HG03342 (cell line): ENCODE results near the gene HACD2.

ENCODE experiments used
- ATAC-seq: cut with Tn5 transposase; IDR thresholded peaks from one replicate; pipeline ENCODE4 v1.9.1; 2021; ENCODE audit warnings: mild to moderate bottlenecking, moderate library complexity; ENCODE audit not compliant: unreplicated experiment

Gene HACD2

GRCh38 chr3:123449102-123449996, 135.5 kb downstream of the HACD2 start:
- ATAC-seq, result no peak

- ATAC-seq, result no peak
These were observed 136.2 kb downstream of the HACD2 start, which contains the start of gene ADCY5 for GRCh38 chr3:123448536-123449101. ADCY5 (minus strand) TSS chr3:123449090; CDS start chr3:123448545, 545 bp downstream.

GRCh38 chr3:123447749-123448517, 136.9 kb downstream of the HACD2 start:
- ATAC-seq, result no peak

- ATAC-seq, result no peak
These were observed 137.5 kb downstream of the HACD2 start for GRCh38 chr3:123447416-123447748.

- ATAC-seq, result no peak
These were observed 138.2 kb downstream of the HACD2 start for GRCh38 chr3:123446610-123447109.

GRCh38 chr3:123446210-123446609, 138.6 kb downstream of the HACD2 start:
- ATAC-seq, result no peak

- no peak for ATAC-seq
These were observed 139.2 kb downstream of the HACD2 start for GRCh38 chr3:123445702-123446101.

GRCh38 chr3:123444744-123445143, 140.1 kb downstream of the HACD2 start:
- no peak for ATAC-seq

- no peak for ATAC-seq
These were observed 140.8 kb downstream of the HACD2 start for GRCh38 chr3:123444023-123444422.

- ATAC-seq, result no peak
These were observed 141.9 kb downstream of the HACD2 start for GRCh38 chr3:123442908-123443307.

- ATAC-seq, result no peak
These were observed 142.7 kb downstream of the HACD2 start for GRCh38 chr3:123442125-123442524.
